Measurements from ENCODE around the gene P4HA1.
"Not testable (repeated sequence)": the region's sequence is repeated elsewhere in the genome, so short reads cannot be mapped to it uniquely, and the experiment has no call there.

P4HA1 gene

GRCh38 chr10:73096449-73097304 is at the start of gene P4HA1:
Gene P4HA1 (minus strand): TSS chr10:73096866. CDS start chr10:73074883, 21,983 bp downstream.
- DNase-seq = peak; percentile 92

DNA sequence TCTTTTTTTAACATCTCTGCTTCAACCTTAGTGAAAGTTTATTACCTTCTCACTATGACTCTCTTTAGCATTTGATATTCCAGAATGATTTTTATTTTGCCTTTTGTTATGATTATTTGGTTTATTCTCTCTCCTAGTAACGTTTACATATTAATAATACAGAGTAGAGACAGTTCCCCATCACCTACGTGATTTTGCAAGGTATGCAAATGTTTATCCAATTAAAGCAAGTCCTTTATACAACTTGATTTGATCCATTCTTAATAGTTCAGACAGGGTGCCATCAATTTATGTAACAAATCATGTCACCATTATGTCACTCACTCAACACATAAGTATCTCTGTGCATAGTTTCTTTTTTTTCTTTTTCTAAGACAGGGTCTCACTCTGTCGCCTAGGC is 44.9 kb upstream of the P4HA1 start:
- DNase-seq = no peak

- no peak for DNase-seq
Measured at GRCh38 chr10:73139251-73139650, 42.6 kb upstream of the P4HA1 start.

- no peak for DNase-seq
Measured at GRCh38 chr10:73136627-73137026, 40.0 kb upstream of the P4HA1 start.

- no peak for DNase-seq
Measured at GRCh38 chr10:73134727-73135126, 38.1 kb upstream of the P4HA1 start.

GRCh38 chr10:73131913-73132686 is 35.4 kb upstream of the P4HA1 start:
- DNase-seq = no peak

DNA sequence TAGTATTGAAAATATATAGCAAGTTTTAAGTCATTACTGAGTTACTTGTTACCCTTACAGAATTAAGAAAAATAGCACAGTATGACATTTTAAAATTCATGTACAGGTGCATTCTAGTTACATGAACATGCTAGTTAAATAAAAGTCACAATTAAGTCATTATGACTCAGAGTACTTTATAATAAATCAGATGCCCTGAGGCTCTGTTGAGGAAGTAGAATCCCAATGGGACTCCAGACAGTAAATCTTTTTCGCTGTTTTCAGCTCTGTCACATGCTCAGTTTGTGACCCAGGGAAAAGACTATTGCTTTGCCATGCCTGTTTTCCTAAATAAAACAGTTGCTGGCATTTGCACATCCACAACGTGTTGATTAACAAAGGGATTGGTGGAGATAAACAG is 34.6 kb upstream of the P4HA1 start:
- DNase-seq = no peak

DNA sequence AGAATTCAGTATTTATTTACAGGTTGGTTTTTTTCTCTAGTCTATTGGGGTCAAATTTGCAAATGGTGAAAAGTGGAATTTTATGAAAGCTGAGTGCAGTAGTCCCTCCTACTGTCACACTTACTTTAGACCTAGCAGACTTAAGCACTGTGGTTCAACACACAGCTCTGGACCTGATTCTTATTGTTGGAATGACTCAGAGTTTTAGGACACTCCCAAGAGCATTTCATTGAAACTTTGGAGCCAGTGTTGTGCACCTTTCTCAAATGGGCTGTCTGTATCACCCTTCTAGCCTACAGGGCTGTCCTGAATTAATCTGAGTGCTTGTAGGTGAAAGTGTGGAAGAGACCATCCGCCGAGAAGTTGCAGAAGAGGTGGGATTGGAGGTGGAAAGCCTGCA is 29.7 kb upstream of the P4HA1 start:
- no peak for DNase-seq

GRCh38 chr10:73119952-73120351 is 23.3 kb upstream of the P4HA1 start:
- DNase-seq = no peak

GRCh38 chr10:73119457-73119856 is 22.8 kb upstream of the P4HA1 start:
- DNase-seq = no peak

GRCh38 chr10:73117976-73118743 is 21.5 kb upstream of the P4HA1 start:
- no peak for DNase-seq

- DNase-seq = no peak
Measured at GRCh38 chr10:73116017-73116416, 19.4 kb upstream of the P4HA1 start.

DNA sequence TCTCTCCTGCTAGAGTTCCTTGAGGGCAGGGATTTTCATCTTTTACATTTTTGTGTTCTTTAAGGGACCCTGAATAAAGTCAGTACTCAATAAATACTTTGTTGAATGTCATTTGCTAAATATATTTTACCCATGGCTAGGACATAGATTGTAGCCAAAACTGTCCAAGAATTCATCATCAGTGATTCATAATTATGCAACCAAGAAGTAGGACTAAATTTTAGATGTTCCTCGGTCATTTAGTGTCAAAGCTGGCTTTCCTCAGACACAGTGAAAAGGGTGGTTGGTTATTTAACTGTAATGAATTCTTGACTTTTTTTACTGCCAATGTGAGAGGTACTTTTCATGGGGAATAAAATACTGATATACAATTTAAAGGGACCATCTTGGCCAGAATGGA is 16.9 kb upstream of the P4HA1 start:
- DNase-seq = no peak

DNA sequence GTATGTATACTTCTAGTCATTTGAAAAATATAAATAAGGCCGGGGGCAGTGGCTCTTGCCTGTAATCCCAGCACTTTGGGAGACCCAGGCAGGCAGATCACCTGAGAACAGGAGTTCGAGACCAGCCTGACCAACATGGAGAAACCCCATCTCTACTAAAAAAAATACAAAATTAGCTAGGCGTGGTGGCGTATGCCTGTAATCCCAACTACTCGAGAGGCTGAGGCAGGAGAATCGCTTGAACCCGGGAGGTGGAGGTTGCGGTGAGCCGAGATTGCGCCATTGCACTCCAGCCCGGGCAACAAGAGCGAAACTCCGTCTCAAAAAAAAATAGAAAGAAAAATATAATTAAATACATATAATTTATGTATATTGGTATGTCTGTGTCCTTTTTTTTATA is 15.4 kb upstream of the P4HA1 start:
- not testable (repeated sequence) for DNase-seq

DNA sequence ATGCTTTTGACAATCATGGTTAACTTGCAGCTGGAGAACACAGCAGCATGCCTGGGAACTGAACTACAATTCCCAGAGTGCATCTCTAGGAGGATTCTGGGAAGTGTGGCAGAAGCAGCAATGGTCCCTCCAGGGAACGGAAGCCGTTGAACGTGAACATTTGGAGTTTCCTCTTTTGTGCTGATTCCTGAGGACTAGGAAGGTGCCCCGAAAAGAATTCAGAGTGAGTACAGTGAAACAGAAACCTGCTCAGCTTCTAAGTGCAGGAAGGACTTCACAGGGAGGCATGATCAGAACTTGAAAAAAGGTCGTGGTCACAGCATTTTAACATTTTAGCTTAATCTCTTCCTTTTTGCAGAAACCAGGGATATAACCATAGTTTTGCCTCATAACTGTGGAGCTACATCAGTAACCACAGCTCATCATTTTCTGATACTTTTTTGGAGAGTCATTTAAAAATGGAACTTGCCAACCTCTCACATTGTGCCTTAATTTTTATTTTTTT is 13.7 kb upstream of the P4HA1 start, which contains the start of gene NUDT13:
Gene NUDT13 (plus strand): TSS at position 111 of the 505 bp plus-strand sequence. CDS start 3,911 bp downstream, outside the sequence.
- no peak for DNase-seq

DNA sequence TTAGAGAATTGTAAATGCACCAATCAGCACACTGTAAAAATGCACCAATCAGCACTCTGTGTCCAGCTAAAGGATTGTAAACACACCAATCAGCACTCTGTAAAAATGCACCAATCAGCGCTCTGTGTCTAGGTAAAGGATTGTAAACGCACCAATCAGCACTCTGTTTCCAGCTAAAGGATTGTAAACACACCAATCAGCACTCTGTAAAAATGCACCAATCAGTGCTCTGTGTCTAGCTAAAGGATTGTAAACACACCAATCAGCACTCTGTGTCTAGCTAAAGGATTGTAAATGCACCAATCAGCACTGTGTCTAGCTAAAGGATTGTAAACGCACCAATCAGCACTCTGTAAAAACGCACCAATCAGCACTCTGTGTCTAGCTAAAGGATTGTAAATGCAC is 12.6 kb upstream of the P4HA1 start:
- DNase-seq = not testable (repeated sequence)

- DNase-seq = no peak
Measured at GRCh38 chr10:73106301-73106700, 9.6 kb upstream of the P4HA1 start.

- no peak for DNase-seq
Measured at GRCh38 chr10:73099141-73099540, 2.5 kb upstream of the P4HA1 start.

GRCh38 chr10:73097305-73097670 is 622 bp upstream of the P4HA1 start:
- DNase-seq = no peak

DNA sequence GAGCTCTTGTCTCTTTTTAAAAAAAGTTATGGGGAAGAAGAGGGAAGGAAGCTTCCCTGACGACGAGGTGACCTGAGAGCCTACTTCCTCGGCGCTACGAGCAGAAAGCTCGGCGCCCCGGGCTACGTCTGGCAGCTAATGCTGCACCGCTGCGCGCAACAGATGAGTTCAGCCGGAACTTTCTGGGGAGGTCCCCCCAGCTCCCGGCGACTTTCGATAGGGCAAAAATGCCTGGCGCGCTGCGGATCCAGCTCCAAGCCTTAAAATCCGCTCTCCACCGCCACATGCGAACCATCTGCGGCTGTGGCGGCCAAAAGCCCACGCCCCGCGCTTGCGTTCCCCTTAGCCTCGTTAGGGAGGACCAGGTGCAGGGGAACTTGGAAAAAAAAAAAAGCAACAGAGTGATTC is 621 bp downstream of the P4HA1 start:
- peak; percentile 46 for DNase-seq

- peak; percentile 36 for DNase-seq
Measured at GRCh38 chr10:73095481-73096021, 1.1 kb downstream of the P4HA1 start.

- DNase-seq = no peak
Measured at GRCh38 chr10:73094986-73095480, 1.6 kb downstream of the P4HA1 start.
